GM23338 (cell line): ENCODE measurements around the gene FUT4. TPM values are rescaled to one million over a fixed set of nuclear protein-coding genes. Genes with fewer than 3 reads are reported as not detected.

Experiments used
- ATAC-seq: fragments of 200-7000 bp; cut with Tn5 transposase; 3 replicates; pipeline ENCODE4 v1.9.1; 2020
- DNase-seq: peaks from one replicate; pipeline ENCODE4 v3.0.0-alpha.2; 2015; ENCODE audit warnings: low spot score
- H2AFZ ChIP-seq: fragments of 200-600 bp; sonication (generic); 2 replicates; pipeline ENCODE4 v1.8.0; 2016; ENCODE audit warnings: antibody characterized with exemption, mild to moderate bottlenecking, moderate library complexity
- H3F3A ChIP-seq: fragments of 200-600 bp; sonication (generic); replicated peaks from 2 replicates; pipeline ENCODE4 v1.8.0; 2017; ENCODE audit warnings: antibody characterized with exemption, mixed run types, low read depth
- H3K27ac ChIP-seq: fragments of 200-600 bp; sonication (generic); 2 replicates; pipeline ENCODE4 v1.6.1; 2016; ENCODE audit warnings: low read depth
- H3K27me3 ChIP-seq: fragments of 200-600 bp; sonication (generic); 2 replicates; pipeline ENCODE4 v1.8.0; 2016; ENCODE audit warnings: mild to moderate bottlenecking, mixed run types, moderate library complexity; ENCODE audit not compliant: insufficient read depth
- H3K36me3 ChIP-seq: fragments of 200-600 bp; sonication (generic); 2 replicates; pipeline ENCODE4 v1.8.0; 2016; ENCODE audit warnings: mild to moderate bottlenecking; ENCODE audit not compliant: insufficient read depth
- H3K4me1 ChIP-seq: fragments of 200-600 bp; sonication (generic); 2 replicates; pipeline ENCODE4 v1.8.0; 2016; ENCODE audit warnings: mild to moderate bottlenecking, moderate library complexity; ENCODE audit not compliant: insufficient read depth
- H3K4me2 ChIP-seq: fragments of 200-600 bp; sonication (generic); 2 replicates; pipeline ENCODE4 v1.7.1; 2017; ENCODE audit warnings: mixed run types
- H3K4me3 ChIP-seq: fragments of 200-600 bp; sonication (generic); 2 replicates; pipeline ENCODE4 v1.6.1; 2016; ENCODE audit warnings: mixed run types
- H3K79me2 ChIP-seq: fragments of 200-600 bp; sonication (generic); replicated peaks from 2 replicates; pipeline ENCODE4 v1.8.0; 2017; ENCODE audit warnings: mild to moderate bottlenecking; ENCODE audit not compliant: insufficient read depth
- H3K9me2 ChIP-seq: fragments of 200-600 bp; sonication (generic); 2 replicates; pipeline ENCODE4 v1.8.0; 2017; ENCODE audit not compliant: insufficient read depth
- H4K20me1 ChIP-seq: fragments of 200-600 bp; sonication (generic); replicated peaks from 2 replicates; pipeline ENCODE4 v1.8.0; 2017; ENCODE audit warnings: mild to moderate bottlenecking; ENCODE audit not compliant: insufficient read depth
- H3K27ac Mint-ChIP-seq: 2 replicates; pipeline ENCODE4 v1.8.0; 2020; ENCODE audit warnings: inconsistent platforms, mild to moderate bottlenecking, moderate library complexity, mixed read lengths
- H3K27me3 Mint-ChIP-seq: 3 replicates; pipeline ENCODE4 v1.8.0; 2022; ENCODE audit warnings: low read depth, mild to moderate bottlenecking, moderate library complexity, mixed read lengths, inconsistent platforms; ENCODE audit not compliant: insufficient read depth, poor library complexity
- H3K36me3 Mint-ChIP-seq: 3 replicates; pipeline ENCODE4 v1.8.0; 2021; ENCODE audit warnings: low read depth, mild to moderate bottlenecking, inconsistent platforms, moderate library complexity, mixed read lengths
- H3K4me1 Mint-ChIP-seq: 3 replicates; pipeline ENCODE4 v1.8.0; 2020; ENCODE audit warnings: mild to moderate bottlenecking, inconsistent platforms, mixed read lengths
- H3K4me3 Mint-ChIP-seq: 3 replicates; pipeline ENCODE4 v1.8.0; 2021; ENCODE audit warnings: moderate library complexity, mild to moderate bottlenecking, inconsistent platforms, mixed read lengths
- H3K9me3 Mint-ChIP-seq: 3 replicates; pipeline ENCODE4 v1.8.0; 2020; ENCODE audit warnings: moderate library complexity, mild to moderate bottlenecking, inconsistent platforms, mixed read lengths
- CREB1 ChIP-seq: fragments of 250-450 bp; sonication (Bioruptor Pico); IDR thresholded peaks from 2 replicates; pipeline ENCODE4 v1.5.0; 2020; ENCODE audit warnings: low read depth, mild to moderate bottlenecking, moderate library complexity
- EZH2phosphoT487 ChIP-seq: fragments of 200-600 bp; sonication (generic); IDR thresholded peaks from one replicate; pipeline ENCODE4 v1.8.1; 2018; ENCODE audit warnings: antibody characterized with exemption; ENCODE audit not compliant: unreplicated experiment
- NANOG ChIP-seq: IDR thresholded peaks from 2 replicates; pipeline ENCODE4 v1.6.1; 2016; ENCODE audit warnings: antibody characterized with exemption, borderline replicate concordance
- POLR2AphosphoS5 ChIP-seq: IDR thresholded peaks from 2 replicates; pipeline ENCODE4 v1.6.1; 2016; ENCODE audit warnings: antibody characterized with exemption, low read depth
- ZNF331 ChIP-seq: fragments of 250-450 bp; sonication (Bioruptor Pico); IDR thresholded peaks from 2 replicates; pipeline ENCODE4 v1.5.0; 2020; ENCODE audit warnings: low read depth, mild to moderate bottlenecking, moderate library complexity
- long read RNA-seq: library from polyadenylated mRNA; unstranded; transcript quantifications from one replicate; pipeline ENCODE4 v2.0.0, GENCODE V29; 2020; ENCODE audit not compliant: unreplicated experiment
- polyA plus RNA-seq: library from polyadenylated mRNA; unstranded; fragments of >200 nt; fragmentation: Nextera tagmentation; extraction: Ambion mirVana; gene quantifications from 2 replicates; pipeline ENCODE4 v1.2.1, GENCODE V29; 2016
- total RNA-seq: library from RNA; depleted of rRNA; stranded (reverse); fragments of >200 nt; shearing (Covaris generic); gene quantifications from 2 replicates; pipeline ENCODE4 v1.2.3, GENCODE V29; 2014; rRNA removed
- TF ChIP-seq, protein P1 (sequence below), 2 experiments: fragments of 200-600 bp in 1 of 2; sonication (generic) in 1 of 2; conservative IDR thresholded peaks; 2 replicates each; pipeline versions ENCODE4 v1.5.1 to v1.6.1; 2016 to 2017; ENCODE audit warnings: antibody characterized with exemption in 2 of 2, low read depth in 2 of 2, mild to moderate bottlenecking in 2 of 2, moderate library complexity in 1 of 2
- TF ChIP-seq, protein P2 (sequence below): IDR thresholded peaks from 2 replicates; pipeline ENCODE4 v1.6.1; 2016; ENCODE audit warnings: antibody characterized with exemption
- TF ChIP-seq, protein P3 (sequence below): IDR thresholded peaks from one replicate; pipeline ENCODE4 v1.6.1; 2018; ENCODE audit warnings: antibody characterized with exemption; ENCODE audit not compliant: unreplicated experiment

The FUT4 gene
- total RNA-seq (6.5 and 7.4 TPM in 2 replicates), polyA plus RNA-seq (2.3 and 2.4 TPM in 2 replicates)
- long read RNA-seq, full-length matches to known transcripts: 2 of 2 reads
- long read RNA-seq, partial matches to known transcripts: 0 of 2 reads
- long read RNA-seq, other reads (novel, unspliced or antisense): 0 of 2 reads

DNA sequence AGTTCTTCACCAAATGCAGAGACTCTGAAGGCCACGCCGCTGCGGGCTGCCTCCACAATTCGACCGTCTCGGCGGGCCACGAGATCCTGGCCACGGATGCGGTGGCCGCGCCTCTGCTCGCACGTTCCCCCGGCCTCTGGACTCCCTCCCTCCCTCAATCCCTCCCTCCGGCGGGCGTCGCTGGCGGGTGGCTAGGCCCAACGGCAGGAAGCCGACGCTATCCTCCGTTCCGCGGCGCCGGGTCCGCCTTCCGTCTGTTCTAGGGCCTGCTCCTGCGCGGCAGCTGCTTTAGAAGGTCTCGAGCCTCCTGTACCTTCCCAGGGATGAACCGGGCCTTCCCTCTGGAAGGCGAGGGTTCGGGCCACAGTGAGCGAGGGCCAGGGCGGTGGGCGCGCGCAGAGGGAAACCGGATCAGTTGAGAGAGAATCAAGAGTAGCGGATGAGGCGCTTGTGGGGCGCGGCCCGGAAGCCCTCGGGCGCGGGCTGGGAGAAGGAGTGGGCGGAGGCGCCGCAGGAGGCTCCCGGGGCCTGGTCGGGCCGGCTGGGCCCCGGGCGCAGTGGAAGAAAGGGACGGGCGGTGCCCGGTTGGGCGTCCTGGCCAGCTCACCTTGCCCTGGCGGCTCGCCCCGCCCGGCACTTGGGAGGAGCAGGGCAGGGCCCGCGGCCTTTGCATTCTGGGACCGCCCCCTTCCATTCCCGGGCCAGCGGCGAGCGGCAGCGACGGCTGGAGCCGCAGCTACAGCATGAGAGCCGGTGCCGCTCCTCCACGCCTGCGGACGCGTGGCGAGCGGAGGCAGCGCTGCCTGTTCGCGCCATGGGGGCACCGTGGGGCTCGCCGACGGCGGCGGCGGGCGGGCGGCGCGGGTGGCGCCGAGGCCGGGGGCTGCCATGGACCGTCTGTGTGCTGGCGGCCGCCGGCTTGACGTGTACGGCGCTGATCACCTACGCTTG is at the start of gene FUT4:
Gene FUT4 (plus strand): TSS at position 227 of the 951 bp plus-strand sequence. CDS start 213 bp downstream, at position 440.
- H3K4me3 ChIP-seq: peak within 1 kb of the TSS; percentile 83
- Mint-ChIP-seq H3K9me3 (peaks cover 2% of the 10 kb centered on the region; the same call in 2 of the 3 replicates), H3K27me3 (peaks cover 35% of the 10 kb centered on the region), H3K4me3 (peak within 1 kb of the TSS; percentile 92), H3K27ac (peak within 1 kb of the TSS; percentile 81; the same call in 1 of the 2 replicates), H3K4me1 (peaks cover 22% of the 10 kb centered on the region), H3K36me3 (no peaks in the 10 kb centered on the region)
- H3K9me2 ChIP-seq: no peaks in the 10 kb centered on the region
- ATAC-seq (peak; percentile 85), DNase-seq (peak; percentile 94)
- H3K4me2 ChIP-seq: peak within 1 kb of the TSS; percentile 95
- H3K27me3 ChIP-seq: peaks cover 58% of the 10 kb centered on the region
- peaks cover 9% of the 10 kb centered on the region; the same call in 1 of the 2 replicates for H3F3A ChIP-seq
- H3K36me3 ChIP-seq: no peaks in the 10 kb centered on the region
- peaks cover 20% of the 10 kb centered on the region for H3K4me1 ChIP-seq
- TF ChIP-seq, protein P1, sequence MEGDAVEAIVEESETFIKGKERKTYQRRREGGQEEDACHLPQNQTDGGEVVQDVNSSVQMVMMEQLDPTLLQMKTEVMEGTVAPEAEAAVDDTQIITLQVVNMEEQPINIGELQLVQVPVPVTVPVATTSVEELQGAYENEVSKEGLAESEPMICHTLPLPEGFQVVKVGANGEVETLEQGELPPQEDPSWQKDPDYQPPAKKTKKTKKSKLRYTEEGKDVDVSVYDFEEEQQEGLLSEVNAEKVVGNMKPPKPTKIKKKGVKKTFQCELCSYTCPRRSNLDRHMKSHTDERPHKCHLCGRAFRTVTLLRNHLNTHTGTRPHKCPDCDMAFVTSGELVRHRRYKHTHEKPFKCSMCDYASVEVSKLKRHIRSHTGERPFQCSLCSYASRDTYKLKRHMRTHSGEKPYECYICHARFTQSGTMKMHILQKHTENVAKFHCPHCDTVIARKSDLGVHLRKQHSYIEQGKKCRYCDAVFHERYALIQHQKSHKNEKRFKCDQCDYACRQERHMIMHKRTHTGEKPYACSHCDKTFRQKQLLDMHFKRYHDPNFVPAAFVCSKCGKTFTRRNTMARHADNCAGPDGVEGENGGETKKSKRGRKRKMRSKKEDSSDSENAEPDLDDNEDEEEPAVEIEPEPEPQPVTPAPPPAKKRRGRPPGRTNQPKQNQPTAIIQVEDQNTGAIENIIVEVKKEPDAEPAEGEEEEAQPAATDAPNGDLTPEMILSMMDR (conservative IDR thresholded peaks at IDR 0.05; ENCODE audit: low read depth in 2 of 2): no peak
- TF ChIP-seq CREB1 (CRISPR knock-in tag): peak; percentile 59
- TF ChIP-seq NANOG: no peak
- peak; percentile 52; the same call in 1 of the 2 replicates for TF ChIP-seq POLR2AphosphoS5
- no peak for TF ChIP-seq EZH2phosphoT487
- TF ChIP-seq, protein P2, sequence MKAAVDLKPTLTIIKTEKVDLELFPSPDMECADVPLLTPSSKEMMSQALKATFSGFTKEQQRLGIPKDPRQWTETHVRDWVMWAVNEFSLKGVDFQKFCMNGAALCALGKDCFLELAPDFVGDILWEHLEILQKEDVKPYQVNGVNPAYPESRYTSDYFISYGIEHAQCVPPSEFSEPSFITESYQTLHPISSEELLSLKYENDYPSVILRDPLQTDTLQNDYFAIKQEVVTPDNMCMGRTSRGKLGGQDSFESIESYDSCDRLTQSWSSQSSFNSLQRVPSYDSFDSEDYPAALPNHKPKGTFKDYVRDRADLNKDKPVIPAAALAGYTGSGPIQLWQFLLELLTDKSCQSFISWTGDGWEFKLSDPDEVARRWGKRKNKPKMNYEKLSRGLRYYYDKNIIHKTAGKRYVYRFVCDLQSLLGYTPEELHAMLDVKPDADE: no peak
- no peak for TF ChIP-seq ZNF331
- TF ChIP-seq, protein P3, sequence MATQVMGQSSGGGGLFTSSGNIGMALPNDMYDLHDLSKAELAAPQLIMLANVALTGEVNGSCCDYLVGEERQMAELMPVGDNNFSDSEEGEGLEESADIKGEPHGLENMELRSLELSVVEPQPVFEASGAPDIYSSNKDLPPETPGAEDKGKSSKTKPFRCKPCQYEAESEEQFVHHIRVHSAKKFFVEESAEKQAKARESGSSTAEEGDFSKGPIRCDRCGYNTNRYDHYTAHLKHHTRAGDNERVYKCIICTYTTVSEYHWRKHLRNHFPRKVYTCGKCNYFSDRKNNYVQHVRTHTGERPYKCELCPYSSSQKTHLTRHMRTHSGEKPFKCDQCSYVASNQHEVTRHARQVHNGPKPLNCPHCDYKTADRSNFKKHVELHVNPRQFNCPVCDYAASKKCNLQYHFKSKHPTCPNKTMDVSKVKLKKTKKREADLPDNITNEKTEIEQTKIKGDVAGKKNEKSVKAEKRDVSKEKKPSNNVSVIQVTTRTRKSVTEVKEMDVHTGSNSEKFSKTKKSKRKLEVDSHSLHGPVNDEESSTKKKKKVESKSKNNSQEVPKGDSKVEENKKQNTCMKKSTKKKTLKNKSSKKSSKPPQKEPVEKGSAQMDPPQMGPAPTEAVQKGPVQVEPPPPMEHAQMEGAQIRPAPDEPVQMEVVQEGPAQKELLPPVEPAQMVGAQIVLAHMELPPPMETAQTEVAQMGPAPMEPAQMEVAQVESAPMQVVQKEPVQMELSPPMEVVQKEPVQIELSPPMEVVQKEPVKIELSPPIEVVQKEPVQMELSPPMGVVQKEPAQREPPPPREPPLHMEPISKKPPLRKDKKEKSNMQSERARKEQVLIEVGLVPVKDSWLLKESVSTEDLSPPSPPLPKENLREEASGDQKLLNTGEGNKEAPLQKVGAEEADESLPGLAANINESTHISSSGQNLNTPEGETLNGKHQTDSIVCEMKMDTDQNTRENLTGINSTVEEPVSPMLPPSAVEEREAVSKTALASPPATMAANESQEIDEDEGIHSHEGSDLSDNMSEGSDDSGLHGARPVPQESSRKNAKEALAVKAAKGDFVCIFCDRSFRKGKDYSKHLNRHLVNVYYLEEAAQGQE: no peak
- peak within 1 kb of the TSS; percentile 82; the same call in 1 of the 2 replicates for H3K27ac ChIP-seq
- peaks cover 5% of the 10 kb centered on the region for H3K79me2 ChIP-seq
- peak within 1 kb of the TSS; percentile 82 for H2AFZ ChIP-seq
- peaks cover 13% of the 10 kb centered on the region for H4K20me1 ChIP-seq
